Spinal cord (tissue), 10 donors: Measurements from ENCODE around the gene NHP2. TPM values are rescaled to one million over a fixed set of nuclear protein-coding genes. Genes with fewer than 3 reads are reported as not detected.
"Not testable (repeated sequence)": the region's sequence is repeated elsewhere in the genome, so short reads cannot be mapped to it uniquely, and the experiment has no call there.

Source experiments
- DNase-seq, 6 donors: peaks; one replicate each; pipeline versions ENCODE4 v3.0.0 to v3.0.0-alpha.2; 2013 to 2015; ENCODE audit warnings: low spot score in 6 of 6, low read depth in 4 of 6
- H3K27ac ChIP-seq: one replicate; pipeline ENCODE4 v1.5.1; 2013; ENCODE audit warnings: low read depth, low read length, control low read depth
- H3K27me3 ChIP-seq: one replicate; pipeline ENCODE4 v1.6.1; 2013; ENCODE audit warnings: low read length; ENCODE audit not compliant: control insufficient read depth, insufficient read depth
- H3K36me3 ChIP-seq: one replicate; pipeline ENCODE4 v1.6.1; 2013; ENCODE audit warnings: low read length; ENCODE audit not compliant: control insufficient read depth, insufficient read depth
- H3K4me1 ChIP-seq: one replicate; pipeline ENCODE4 v1.6.1; 2013; ENCODE audit warnings: low read length; ENCODE audit not compliant: control insufficient read depth, insufficient read depth
- H3K4me3 ChIP-seq: one replicate; pipeline ENCODE4 v1.5.1; 2013; ENCODE audit warnings: low read depth, low read length, control low read depth
- H3K9me3 ChIP-seq: one replicate; pipeline ENCODE4 v1.6.1; 2013; ENCODE audit warnings: low read length; ENCODE audit not compliant: control insufficient read depth, insufficient read depth
- WGBS: methylation state at CpG from one replicate; pipeline ENCODE4 v1.1.5; 2013; ENCODE audit warnings: missing lambda C conversion rate; ENCODE audit not compliant: insufficient coverage; 5-methylcytosine and 5-hydroxymethylcytosine counted together
- long read RNA-seq, 4 donors: transcript quantifications; one replicate each; lab custom pipeline, GENCODE V29; 2026
- polyA plus RNA-seq, 2 donors: library from polyadenylated mRNA; unstranded; fragments of 120-200 nt; gene quantifications; one replicate each; pipeline ENCODE4 v1.2.1, GENCODE V29; 2013; ENCODE audit not compliant: insufficient read length in 2 of 2
- total RNA-seq, 2 donors: library from RNA; depleted of rRNA in 1 of 2; stranded (reverse); fragments of 120-200 nt in 1 of 2; fragments of >200 nt in 1 of 2; gene quantifications; one replicate each; pipeline versions ENCODE4 v1.2.3 to v1.2.4, GENCODE V29; 2013 to 2014
- donor health status: healthy.

The NHP2 gene
- 100 to 1,000 TPM in 1 of 2 donors, 10 to 100 TPM in 1; 58.5 to 112 TPM for total RNA-seq
- 100 to 1,000 TPM; 155 TPM for polyA plus RNA-seq
- long read RNA-seq, donor 1, transcript NHP2-201 (4 exons, 865 nt), result major isoform, 149 of 171 reads
- long read RNA-seq, donor 1, transcript NHP2-202 (3 exons, 599 nt), result minor isoform, 16 of 171 reads
- long read RNA-seq, donor 1, partial matches to known transcripts, result 0 of 171 reads
- long read RNA-seq, donor 1, other reads (novel, unspliced or antisense), result 0 of 171 reads
- long read RNA-seq, donor 2, transcript NHP2-202 (3 exons, 599 nt), result minor isoform, 5 of 62 reads
- long read RNA-seq, donor 2, transcript NHP2-201 (4 exons, 865 nt), result major isoform, 54 of 62 reads
- long read RNA-seq, donor 2, partial matches to known transcripts, result 0 of 62 reads
- long read RNA-seq, donor 2, other reads (novel, unspliced or antisense), result 0 of 62 reads
- long read RNA-seq, donor 3, transcript NHP2-202 (3 exons, 599 nt), result minor isoform, 5 of 83 reads
- long read RNA-seq, donor 3, transcript NHP2-201 (4 exons, 865 nt), result major isoform, 74 of 83 reads
- long read RNA-seq, donor 3, partial matches to known transcripts, result 0 of 83 reads
- long read RNA-seq, donor 3, other reads (novel, unspliced or antisense), result 0 of 83 reads
- long read RNA-seq, donor 4, transcript NHP2-201 (4 exons, 865 nt), result major isoform, 136 of 151 reads
- long read RNA-seq, donor 4, transcript NHP2-202 (3 exons, 599 nt), result minor isoform, 12 of 151 reads
- long read RNA-seq, donor 4, partial matches to known transcripts, result 0 of 151 reads
- long read RNA-seq, donor 4, other reads (novel, unspliced or antisense), result 0 of 151 reads

DNA sequence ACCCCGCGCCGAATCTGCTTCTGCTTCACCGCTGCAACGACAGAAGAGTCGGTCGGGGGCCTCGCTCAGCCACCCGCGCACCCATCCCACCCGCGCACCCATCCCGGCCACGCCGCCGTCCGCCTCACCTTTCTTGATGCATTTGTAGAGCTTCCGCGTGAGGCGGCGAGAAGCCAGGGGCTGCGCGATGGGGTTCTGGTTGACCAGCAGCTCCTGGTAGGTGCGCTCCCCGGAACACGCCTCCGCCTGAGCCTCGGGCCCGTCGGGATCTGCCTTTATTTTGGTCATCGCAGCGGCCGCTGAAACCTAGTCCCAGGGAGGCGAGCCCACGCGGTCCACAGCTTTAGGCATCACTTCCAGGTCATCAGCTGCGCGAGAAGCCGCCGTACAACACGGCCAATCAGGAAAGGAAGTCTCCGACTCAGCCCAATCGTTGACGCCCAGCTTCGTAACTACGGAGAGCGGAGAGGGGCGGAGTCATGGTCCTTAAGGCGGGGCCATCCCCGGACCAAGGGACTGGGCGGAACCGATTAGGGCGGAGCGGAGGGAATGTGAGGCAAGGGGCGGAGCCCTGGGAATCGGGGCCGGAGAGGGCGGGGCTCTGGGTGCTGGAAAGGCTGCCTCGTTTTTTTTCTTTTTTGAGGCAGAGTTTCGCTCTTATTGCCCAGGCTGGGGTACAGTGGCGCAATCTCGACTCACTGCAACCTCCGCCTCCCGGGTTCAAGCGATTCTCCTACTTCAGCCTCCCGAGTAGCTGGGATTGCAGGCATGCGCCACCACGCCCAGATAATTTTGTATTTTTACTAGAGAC is at the start of gene NHP2:
Gene NHP2, minus strand, starts transcription at position 356 of the 811 bp plus-strand sequence. Its CDS starts 68 bp downstream, at position 288.
- DNase-seq, result peak; percentile 97 to 100 (median 99)
- peak within 1 kb of the TSS; percentile 71 for H3K27ac ChIP-seq
- no peaks in the 10 kb centered on the region for H3K9me3 ChIP-seq
- no peaks in the 10 kb centered on the region for H3K27me3 ChIP-seq
- H3K4me3 ChIP-seq, result peak within 1 kb of the TSS; percentile 85
- WGBS, result 2% methylated on average over 60 of the region's 68 CpGs
- H3K4me1 ChIP-seq, result peaks cover 31% of the 10 kb centered on the region
- peaks cover 31% of the 10 kb centered on the region for H3K36me3 ChIP-seq

DNA sequence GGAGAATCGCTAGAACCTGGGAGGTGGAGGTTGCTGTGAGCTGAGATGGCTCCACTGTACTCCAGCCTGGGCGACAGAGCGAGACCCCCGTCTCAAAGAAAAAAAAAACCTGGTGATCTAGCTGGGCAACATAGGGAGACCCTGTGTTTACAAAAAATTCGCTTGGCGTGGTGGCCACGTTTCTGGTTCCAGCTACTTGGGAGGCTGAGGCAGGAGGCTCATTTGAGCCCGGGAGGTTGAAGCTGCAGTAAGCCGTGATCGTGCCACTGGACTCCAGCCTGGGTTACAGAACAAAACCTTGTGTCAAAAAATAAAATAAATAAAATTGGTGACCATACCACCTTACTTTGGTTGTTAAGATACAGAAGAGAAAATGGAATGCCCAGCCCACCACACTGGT is 48.9 kb upstream of the NHP2 start:
- Histone ChIP-seq H3K4me1 (peaks cover 26% of the 10 kb centered on the region), H3K4me3 (no peak overlapping the region), H3K27me3 (no peaks in the 10 kb centered on the region), H3K27ac (no peak overlapping the region), H3K9me3 (no peaks in the 10 kb centered on the region), H3K36me3 (peaks cover 12% of the 10 kb centered on the region)
- WGBS, result 97% methylated on average over 8 of the region's 10 CpGs
- DNase-seq, result no peak

DNA sequence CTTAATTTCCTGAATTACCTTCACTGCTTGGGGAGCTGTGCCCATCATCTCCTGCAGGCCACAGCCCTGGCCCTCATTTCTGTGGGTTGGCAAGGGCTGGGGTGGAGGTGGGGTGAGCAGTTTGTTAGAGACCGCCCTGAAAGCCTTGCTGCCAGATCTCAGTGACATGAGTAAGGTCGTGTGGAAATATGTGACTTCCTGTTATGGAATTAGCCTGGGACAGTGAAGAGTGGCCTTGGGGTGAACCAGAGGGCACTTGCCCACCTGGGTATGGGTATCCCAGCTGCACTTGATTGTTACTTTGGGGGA is 48.2 kb upstream of the NHP2 start:
- no peak overlapping the region for H3K27ac ChIP-seq
- WGBS, result 67% methylated on average over 2 of the region's 2 CpGs
- H3K27me3 ChIP-seq, result no peaks in the 10 kb centered on the region
- H3K4me3 ChIP-seq, result no peak overlapping the region
- DNase-seq, result no peak
- H3K9me3 ChIP-seq, result no peaks in the 10 kb centered on the region
- H3K36me3 ChIP-seq, result peaks cover 6% of the 10 kb centered on the region
- peaks cover 23% of the 10 kb centered on the region for H3K4me1 ChIP-seq

DNA sequence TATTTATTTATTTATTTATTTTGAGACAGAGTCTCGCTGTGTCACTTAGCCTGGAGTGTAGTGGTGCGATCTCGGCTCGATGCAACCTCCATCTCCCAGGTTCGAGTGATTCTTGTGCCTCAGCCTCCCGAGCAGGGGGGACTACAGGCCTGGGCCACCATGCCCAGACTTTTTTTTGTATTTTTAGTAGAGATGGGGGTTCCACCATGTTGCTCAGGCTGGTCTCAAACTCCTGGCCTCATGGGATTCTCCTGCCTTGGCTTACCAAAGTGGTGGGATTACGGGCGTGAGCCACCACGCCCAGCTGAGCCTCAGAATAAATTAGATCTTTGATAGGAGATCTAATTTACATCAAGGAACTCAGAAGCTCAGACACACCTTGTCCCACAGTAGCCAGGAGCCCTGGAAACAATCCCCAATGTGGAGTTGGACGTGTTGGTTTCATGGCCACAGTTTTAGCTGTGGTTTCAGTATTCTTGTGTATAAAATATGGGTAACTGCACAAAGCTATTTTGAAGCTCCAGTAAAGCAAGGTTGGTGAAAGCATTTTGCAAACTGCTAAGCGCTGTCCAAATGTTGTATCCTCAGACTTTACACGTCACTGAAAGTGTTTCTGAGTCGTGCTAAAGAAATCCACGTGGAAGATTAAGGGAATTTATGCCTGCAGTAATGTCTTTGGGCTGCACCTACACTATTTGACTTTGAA is 47.7 kb upstream of the NHP2 start:
- no peak for DNase-seq
- whole genome bisulfite sequencing, result 80% methylated on average over 1 of the region's 14 CpGs
- no peaks in the 10 kb centered on the region for H3K27me3 ChIP-seq
- no peak overlapping the region for H3K4me3 ChIP-seq
- H3K36me3 ChIP-seq, result peaks cover 2% of the 10 kb centered on the region
- no peaks in the 10 kb centered on the region for H3K9me3 ChIP-seq
- no peak overlapping the region for H3K27ac ChIP-seq
- H3K4me1 ChIP-seq, result peaks cover 18% of the 10 kb centered on the region

DNA sequence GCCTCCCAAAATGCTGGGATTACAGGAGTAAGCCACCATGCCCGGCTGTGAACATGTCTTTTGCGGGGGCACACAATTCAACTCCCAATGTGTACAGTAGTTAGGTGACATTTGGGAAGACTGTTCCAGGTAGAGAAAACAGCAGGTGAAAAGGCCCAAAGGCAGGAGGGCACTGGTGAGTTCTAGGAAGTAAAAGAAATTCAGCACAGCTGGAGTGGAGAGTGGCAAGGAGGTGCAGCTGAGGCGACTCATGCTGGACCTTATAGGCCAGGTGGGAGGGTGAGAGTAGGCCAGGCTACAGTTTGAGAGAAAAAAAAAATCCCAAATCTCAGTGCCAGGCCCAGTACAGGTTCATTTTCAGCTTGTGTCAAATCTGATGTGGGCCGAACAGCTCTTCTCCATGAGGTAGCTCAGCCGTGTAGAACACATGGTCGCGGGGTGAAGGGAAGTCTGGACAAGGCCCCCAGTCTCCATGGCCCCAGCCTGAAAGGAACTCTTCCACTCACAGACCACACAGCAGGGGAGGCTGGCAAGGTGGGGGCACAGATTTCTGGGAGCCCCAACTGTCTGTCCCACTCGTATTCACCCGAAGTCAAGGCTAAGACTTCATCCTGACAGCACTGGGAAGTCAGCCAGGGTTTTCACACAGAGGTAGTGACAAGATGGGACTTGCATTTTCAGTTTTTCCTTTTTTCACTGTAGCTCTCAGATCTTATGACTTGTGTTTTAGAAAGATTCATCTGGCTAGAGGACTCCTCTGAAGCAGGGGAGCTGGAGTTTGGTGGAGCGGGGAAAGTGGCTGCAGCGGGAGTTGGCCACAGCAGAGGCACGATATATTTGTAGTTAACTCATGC is 46.1 kb upstream of the NHP2 start:
- 64% methylated on average over 6 of the region's 12 CpGs for WGBS
- Histone ChIP-seq H3K9me3 (no peaks in the 10 kb centered on the region), H3K27me3 (no peaks in the 10 kb centered on the region), H3K4me3 (no peak overlapping the region), H3K4me1 (peaks cover 12% of the 10 kb centered on the region), H3K27ac (no peak overlapping the region), H3K36me3 (no peaks in the 10 kb centered on the region)
- DNase-seq, result no peak

DNA sequence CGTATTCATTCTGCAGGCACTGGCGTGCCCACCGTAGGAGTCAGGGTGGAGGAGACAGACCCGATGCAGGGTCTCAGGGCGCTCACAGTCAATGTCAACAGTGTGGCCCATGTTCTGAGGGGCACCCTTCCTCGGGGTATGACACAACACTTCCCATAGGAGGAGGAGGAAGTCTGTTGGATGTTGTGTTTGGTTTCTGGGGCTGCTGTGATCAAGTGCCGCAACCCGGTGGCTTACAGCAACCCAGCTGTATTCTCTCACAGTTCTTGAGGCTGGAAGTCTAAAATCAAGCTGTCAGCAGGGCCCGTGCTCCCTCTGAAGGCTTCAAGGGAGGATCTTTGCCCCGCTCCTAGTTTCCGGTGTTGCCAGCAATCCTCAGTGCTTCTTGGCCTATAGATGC is 45.0 kb upstream of the NHP2 start:
- no peaks in the 10 kb centered on the region for H3K27me3 ChIP-seq
- DNase-seq, result no peak
- H3K9me3 ChIP-seq, result no peaks in the 10 kb centered on the region
- peaks cover 8% of the 10 kb centered on the region for H3K4me1 ChIP-seq
- H3K27ac ChIP-seq, result no peak overlapping the region
- whole genome bisulfite sequencing, result 90% methylated on average over 7 of the region's 11 CpGs
- no peak overlapping the region for H3K4me3 ChIP-seq
- H3K36me3 ChIP-seq, result no peaks in the 10 kb centered on the region

DNA sequence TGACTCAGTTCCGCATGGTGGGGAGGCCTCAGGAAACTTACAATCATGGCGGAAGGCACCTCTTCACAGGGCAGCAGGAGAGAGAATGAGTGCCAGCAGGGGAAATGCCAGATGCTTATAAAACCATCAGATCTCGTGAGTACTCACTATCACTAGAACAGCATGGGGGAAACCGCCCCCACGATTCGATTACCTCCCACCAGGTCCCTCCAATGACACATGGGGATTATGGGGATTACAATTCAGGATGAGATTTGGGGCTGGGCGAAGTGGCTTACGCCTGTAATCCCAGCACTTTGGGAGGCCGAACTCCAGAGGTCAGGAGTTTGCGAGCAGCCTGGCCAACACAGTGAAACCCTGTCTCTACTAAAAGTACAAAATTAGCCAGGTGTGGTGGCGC is 44.5 kb upstream of the NHP2 start:
- not testable (repeated sequence) for DNase-seq, H3K4me1 ChIP-seq, H3K36me3 ChIP-seq, H3K4me3 ChIP-seq, H3K27ac ChIP-seq, H3K27me3 ChIP-seq, H3K9me3 ChIP-seq
- 81% methylated on average over 7 of the region's 11 CpGs for WGBS

DNA sequence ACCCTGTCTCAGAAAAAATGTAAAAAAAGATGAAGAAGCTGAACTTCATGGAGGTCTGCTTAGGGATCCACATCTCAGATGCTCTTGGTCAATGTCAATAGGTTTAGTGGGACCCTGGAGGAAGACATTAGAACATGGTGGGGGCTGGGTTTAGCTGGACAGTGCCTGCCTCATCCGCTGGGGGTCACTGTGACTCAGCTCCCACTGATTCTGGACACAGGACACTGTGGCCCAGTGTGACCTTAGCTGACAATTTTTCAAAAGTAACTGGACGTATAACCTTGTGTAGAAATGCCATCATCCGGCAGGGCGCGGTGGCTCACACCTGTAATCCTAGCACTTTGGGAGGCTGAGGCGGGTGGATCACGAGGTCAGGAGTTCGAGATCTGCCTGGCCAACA is 43.3 kb upstream of the NHP2 start:
- no peak for DNase-seq
- 83% methylated on average over 7 of the region's 8 CpGs for WGBS

More for the DNA sequence above, 43.3 kb upstream of the NHP2 start:
- Histone ChIP-seq H3K27ac (no peak overlapping the region), H3K4me1 (peaks cover 6% of the 10 kb centered on the region), H3K36me3 (no peaks in the 10 kb centered on the region), H3K27me3 (no peaks in the 10 kb centered on the region), H3K9me3 (peaks cover 1% of the 10 kb centered on the region), H3K4me3 (no peak overlapping the region)
